HG02973 (cell line): Measurements from ENCODE around the gene GABRB3.

Experiments used
- ATAC-seq: cut with Tn5 transposase; IDR thresholded peaks from one replicate; pipeline ENCODE4 v1.9.1; 2021; ENCODE audit warnings: moderate library complexity; ENCODE audit not compliant: unreplicated experiment

Gene GABRB3

DNA sequence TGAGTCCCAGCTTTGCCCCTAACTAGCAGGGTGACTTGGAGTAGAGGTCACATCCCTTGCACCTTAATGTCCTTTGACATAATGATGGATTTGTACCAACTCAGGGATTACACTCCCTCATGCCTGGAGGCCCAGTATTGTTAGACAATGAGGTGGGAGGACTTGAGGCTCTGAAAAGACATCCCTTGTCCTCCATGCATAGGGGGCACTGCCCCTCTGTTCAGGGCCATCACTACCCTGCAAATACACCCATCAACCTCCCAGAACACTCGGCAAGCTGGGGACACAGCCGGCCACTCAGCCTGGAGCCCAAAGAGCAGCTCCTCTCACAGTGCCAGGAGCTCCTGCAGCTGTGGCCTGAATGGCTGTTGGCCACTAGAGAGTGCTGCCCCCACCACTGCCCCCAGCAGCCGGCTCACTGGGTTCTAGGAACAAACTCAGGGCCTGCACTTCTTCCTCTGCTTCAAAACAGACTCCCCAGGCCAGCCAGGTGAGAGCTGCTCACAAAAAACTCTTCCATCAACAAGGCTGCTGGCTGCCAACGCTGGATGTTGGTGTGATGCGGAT is 90.2 kb downstream of the GABRB3 start:
- no peak for ATAC-seq

DNA sequence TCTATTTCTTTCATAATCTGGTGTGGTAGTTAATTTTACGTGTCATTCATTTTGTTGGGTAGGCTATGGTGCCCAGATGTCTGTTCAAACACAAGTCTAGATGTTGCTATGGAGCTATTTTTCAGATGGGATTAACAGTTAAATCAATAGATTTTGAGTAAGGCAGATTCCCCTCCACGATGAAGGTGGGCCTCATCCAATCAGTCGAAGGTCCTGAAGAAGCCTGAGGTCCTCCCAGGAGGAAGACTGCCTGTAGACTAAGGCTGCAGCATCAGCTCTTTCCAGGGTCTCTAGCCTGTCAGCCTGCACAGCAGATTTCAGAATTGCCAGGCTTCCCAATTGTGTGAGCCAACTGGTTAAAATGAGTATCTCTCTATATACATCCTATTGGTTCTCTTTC is 92.9 kb downstream of the GABRB3 start:
- no peak for ATAC-seq

DNA sequence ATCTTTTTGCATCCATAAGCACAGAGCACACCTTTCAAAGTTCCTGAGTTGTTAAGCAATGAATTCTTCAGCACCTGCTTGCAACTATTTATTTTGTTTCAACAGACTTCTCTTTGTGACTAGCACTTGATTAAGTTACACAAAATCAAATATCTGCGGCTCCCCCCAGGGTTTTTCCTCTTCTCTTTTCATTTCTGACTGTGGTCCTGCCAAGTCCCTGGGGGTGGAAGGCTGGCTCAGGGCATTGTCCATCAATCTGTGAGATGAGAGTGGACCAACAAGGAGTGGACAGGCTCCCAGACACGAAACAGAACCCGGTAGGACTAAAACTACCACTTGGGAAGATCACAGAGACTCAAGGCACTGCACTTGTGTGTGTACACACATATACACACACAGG is 96.8 kb downstream of the GABRB3 start:
- ATAC-seq = no peak

DNA sequence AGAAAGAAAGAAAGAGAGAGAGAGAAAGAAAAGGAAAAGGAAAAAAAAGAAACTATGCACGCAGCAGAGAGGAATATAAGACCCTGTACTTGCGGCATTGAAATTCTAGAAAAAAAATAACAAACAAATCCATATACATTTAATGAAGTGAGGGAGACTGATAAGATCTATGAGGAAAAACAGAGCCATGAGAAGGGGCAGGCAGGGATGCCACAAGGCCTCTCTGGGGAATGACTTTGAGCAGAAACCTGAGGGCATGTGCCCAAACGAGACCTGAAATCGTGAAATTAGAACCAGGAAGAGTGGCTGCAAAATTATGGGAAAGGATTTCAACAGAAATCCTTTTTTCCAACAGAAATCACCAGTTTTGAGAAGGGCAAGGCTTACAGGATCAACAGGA is 98.4 kb downstream of the GABRB3 start:
- no peak for ATAC-seq

DNA sequence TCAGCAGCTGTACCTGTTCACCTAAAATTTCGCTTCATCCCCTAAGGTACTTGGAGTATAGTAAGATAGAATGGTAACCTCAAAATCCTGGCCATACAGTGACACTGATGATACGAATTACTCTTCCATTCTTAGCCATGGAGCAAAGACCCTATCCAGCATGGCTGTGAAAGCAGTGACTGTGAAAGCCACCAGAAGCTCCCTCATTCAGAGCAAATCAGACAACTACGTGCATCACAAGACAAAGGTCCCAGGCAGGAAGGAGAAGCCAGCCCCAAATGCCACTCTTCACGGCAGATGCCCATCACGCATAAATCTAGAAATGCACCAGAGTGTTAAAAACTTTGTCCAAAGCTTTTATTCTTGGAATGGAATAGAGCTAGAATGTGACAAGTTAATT is 99.4 kb downstream of the GABRB3 start:
- no peak for ATAC-seq

DNA sequence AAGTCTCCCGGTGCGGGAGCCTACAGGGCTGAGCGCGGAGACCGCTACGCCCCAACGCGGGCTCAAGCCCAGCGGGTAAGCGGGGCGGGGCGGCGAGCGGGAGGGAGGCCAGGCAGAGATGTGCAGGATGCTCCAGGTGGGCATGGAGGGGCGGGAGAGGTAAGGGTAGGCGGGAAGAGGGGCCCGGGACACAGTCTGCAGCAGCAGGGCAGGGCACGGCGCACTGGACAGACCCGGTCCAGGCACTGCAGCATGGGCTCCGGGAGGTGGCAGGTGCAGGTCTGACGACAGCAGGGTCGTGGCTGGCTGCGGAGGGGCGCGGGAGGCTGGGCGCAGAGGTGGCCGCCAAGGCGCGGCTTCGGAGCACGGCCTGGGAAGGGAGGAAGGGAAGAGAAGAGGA is 102.8 kb downstream of the GABRB3 start:
- no peak for ATAC-seq

DNA sequence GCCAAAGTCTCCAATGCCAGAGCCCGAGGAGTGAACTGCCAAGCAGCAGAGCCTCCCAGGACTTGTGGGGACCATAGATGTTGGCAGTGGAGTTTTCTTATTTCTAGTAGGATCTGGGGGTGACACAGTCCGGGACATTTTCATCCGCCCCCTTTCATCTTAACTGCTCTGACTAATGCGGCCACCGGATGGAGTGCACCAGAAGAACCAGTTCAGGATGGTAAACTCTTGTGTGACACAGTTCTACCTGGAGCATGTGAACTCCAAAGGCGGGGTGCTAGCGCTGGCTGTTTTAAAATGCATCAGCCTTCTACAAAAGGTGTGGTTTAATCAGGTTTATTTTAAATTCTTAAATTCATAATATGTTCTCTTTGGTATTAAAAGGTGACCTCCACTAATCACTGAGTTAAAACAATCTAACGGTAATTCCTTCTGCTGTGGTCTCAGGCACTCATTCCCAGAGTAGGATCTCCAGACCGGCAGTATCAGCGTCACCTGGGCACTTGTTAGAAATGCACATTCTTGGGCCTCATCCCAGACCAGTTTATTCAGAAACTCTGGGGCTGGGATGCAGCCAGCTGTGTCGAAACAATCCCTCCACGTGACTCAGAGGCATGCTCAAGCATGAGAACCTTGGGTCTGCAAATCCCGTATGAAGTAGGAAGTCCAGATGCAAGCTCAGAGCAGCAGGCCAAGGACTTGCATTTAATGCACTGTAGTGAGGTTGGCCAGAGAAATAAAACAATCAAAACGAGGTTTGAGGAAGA is 105.5 kb downstream of the GABRB3 start:
- no peak for ATAC-seq

DNA sequence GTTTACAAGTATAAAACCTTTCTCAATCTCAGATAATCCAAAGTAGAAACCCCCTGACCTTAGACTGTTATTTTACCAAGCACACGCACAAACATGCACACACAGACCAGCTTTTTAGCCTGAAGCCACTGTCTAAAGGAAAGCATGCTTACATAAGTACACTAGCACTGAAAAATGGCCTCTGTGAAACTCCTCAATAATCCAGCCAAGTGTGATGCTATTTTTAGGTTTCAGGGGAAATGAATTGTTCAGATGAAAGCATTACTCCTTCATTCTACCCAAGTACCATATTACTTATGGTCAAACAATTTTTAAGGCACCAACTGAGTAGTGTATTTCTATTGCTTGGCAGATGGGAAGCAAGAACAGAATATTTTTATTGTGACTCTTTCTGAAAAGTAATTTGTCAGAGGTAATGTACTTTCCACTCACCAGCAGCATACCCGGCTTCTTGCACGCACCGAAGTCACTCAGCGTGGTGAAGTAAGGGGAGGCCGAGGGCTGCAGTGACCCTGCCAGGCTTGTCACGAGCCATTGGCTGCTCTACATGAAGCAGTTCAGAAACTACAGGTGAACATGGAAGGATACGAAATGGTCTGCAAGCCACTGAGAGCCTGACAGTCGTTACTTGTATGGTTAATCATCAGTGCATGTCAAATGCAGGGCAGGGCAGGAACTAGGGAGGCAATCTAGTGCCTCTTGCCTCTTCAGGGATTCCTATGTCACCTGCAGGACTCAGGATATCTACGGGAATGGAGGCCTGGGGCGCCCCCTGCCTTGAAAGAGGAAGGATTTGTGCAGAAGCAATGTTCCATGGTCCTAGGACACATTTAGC is 106.7 kb downstream of the GABRB3 start:
- ATAC-seq = no peak

DNA sequence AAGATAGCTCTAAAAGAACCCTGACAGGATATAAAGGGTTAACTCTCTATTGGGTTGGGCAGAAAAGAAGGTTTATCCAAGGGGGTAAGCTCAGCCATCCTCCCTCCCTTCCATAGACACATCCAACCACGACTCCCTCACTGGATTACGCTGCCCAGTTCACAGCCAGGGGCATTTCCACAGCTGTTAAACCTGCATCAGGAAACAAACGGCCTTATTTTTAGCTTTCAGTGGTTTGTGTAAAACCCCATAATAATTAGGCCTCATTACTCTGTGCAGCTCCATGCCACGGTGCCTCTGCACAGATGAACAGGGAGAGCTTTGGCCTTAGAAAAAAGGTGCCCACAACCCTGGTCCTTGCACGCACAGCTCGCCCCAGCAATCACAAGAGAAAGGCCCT is 110.6 kb downstream of the GABRB3 start:
- no peak for ATAC-seq

DNA sequence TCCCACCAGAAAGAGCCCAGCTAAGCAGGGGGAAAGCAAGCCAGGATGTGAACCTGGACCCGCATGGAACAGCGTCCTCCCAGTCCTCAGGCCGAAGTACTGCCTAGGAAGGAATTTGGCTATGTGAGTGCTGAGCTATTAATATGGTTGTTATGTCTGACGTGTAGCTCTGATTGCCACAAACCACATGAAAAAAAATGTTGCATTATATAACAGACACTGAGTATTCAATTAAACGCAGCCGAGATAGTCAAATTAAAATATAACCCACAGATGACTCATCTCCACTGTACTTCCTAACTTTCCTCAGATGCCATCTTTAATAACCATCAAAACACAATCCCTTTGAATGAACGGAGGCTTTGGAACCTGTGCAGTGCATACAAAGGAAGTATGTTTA is 111.1 kb downstream of the GABRB3 start:
- no peak for ATAC-seq

DNA sequence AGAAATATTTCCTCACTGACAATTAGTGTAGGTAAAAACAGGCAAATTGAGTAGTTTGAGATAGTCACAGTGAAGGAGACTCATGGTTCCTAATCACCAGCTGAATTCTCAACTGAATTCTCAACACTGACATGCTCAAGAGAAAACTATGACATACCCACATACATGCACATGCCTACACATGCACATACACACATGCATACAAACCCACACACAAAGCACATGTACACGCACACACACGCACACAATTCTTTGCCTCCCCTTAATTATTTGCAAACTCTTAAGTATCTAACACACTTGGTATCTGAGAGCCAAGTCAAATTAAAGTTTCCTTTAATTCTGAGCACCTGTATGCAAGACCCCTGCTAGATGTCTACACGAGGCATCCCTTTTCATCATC is 111.8 kb downstream of the GABRB3 start:
- no peak for ATAC-seq

DNA sequence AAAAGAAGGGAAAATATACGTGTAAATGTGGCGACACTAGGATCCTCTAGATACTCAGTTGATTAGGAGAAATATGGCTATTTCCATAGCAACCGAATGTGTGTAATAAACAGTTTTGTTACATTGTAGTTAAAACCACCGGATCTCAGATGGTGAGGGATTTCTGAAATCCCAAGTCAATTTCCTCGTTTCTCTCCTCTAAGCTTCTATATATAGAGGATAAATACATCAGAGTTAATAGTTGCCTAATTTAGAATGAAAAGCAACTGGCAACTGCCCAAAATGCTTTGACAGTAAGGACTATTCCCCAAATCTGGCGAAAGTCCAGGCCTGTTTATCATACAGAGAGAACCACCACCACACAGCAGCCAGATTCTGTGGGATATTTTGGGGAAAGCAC is 112.6 kb downstream of the GABRB3 start:
- ATAC-seq = no peak

DNA sequence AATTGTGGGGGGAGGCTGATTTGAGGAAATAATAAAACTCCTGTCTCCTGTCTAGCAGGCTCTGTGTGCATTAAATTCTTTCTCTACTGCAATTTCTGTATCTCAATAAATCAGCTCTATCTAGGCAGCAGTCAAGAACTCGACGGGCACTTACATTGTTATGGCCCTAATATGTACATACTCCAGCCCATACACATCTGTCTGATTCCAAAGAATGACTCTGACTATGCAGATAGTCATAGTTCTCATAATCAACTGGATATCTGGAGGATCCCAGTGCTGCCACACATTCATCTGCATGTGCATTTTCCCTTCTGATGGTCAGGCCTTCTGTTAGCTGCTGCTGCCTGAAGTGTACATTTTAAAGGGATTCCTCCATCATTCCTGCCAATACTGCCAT is 114.6 kb downstream of the GABRB3 start:
- ATAC-seq = no peak

DNA sequence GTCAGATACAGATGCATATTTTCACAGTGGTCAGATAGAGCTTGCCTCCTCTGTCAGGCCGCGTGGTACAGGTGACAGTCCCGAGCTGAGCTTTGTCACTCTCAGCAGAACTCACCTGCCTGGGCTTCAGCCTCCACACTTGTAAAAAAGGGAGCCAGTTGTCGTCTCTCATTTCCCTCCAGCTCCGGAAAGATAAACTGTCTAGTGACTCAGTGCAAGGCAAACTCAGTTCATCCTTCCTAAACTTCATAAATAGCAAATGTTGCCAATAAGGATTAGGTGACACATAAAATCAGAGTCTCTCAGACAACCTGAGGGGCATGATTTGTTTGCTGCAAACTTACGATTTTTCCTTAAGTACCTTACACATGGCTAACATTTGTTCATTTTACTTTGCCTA is 116.8 kb downstream of the GABRB3 start:
- ATAC-seq = no peak

DNA sequence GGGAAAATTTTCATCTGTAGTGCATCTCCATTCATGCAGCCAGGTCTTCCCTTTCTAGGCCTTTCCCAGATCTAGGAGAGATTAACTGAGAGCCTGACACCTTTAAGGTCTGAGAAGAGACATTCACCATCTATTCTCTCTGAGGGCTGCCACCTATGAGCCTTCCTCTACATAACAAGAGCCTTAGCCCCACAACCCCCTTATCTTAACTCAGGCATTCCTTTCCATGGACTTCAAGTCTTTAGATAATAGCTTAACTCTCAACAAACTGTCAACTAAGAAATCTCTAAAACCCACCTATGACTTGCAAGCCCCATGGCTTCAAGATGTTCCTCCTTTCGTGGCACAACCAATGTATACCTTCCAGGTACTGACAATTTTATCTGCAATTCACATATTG is 121.0 kb downstream of the GABRB3 start:
- ATAC-seq = no peak

DNA sequence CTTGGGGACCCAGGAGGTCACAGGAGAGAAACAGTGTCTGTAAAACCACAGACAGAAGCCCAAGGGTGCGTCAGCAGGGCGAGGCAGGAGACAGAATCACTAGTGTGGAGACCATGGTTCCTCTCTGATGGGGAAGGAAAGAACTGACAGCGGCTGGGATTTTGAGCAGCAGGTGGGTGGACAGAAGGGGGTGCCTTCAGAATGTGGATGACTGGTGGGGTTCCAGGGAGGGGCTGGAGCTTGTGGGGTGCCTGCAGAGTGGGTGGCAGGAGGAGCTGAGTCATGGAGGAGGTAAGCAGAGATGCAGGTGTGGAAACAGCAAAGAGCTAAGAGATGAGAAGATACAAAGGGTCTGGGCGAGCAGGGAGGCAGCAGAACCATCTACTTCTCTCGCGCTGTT is 124.2 kb downstream of the GABRB3 start:
- no peak for ATAC-seq

DNA sequence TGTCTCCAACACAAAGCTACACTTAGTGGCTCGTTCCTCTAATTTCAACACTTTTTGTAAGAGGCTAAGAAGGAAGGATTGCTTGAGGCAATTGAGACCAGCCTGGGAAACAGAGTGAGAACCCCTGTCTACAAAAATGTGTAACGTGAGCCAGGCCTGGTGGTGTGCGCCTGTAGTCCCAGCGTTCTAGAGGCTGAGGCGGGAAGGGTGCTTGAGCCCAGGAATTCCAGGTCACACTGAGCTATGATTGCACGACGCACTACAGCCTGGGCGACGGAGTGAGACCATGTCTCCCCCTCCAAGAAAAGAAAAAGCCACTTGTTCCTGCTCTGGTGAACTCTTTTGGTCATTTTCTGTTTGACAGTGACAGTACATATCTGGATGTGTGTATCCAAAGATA is 127.9 kb downstream of the GABRB3 start:
- no peak for ATAC-seq

DNA sequence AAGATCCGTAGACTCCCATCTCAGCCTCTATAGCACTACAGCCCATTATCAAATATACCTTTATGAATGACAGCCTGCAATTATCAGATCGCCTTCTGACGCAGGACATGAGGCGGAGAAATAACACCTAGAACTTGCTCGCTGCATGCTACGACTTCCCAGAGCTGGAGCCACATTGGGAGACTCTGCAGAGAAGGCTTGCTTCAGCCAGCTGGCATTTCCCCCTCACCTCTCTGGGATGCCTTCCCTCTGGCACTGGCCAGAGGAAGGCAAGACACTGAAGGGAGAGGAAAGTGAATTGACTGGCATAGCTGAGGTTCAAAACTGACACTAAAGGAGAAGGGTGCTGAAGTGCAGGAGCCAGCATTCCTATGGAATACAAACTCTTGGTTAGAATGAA is 131.7 kb downstream of the GABRB3 start:
- no peak for ATAC-seq

DNA sequence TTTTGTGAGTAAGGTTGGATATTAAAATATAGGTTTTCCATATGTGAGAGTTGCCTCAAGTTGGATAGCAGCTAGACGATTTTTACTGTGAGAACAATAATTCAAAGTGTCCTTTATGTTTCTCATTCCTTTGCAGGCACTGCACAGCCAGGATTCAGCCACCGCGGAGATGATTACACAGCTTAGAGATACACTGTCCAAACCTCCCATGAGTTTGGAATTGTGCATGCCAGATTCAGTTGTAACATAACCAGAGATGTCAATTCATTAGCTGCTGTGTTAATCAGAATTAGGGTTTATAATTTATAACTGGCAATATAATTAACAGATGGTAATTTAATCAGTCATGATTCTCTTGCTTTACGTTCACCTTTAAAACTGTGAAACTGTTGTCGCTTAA is 132.3 kb downstream of the GABRB3 start:
- no peak for ATAC-seq

DNA sequence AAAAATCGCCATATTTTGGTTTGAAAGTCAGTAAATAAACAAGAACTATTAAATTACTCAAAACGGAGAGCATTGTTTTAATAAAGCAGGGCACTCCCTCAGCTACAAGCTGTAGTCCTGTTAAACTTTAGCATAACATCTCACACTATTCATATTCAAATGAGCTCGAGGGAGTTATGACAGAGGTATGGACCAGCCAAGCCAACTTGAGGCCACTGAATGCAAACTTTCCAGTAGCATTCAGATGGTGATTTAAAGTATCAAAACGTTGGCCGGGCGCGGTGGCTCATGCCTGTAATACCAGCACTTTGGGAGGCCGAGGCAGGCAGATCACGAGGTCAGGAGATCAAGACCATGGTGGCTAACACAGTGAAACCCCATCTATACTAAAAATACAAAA is 132.9 kb downstream of the GABRB3 start:
- no peak for ATAC-seq

DNA sequence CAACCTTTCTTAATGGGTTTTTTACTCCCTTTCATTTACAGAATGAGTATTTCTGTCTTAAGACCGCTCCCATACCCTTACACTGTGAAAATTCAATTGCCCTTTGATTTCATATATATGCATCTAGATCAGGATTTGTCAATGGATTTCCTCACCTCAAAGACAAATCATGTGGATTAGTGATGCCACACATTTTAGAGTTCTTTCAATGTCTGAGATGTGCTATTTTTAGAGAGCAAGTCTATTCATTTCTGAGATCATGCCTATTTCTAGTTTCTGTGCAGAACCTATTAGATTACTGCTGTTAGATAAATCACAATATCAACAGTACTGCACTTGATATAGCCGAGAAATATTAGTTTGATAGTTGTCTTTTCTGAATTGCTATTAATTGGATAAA is 137.3 kb downstream of the GABRB3 start:
- no peak for ATAC-seq

DNA sequence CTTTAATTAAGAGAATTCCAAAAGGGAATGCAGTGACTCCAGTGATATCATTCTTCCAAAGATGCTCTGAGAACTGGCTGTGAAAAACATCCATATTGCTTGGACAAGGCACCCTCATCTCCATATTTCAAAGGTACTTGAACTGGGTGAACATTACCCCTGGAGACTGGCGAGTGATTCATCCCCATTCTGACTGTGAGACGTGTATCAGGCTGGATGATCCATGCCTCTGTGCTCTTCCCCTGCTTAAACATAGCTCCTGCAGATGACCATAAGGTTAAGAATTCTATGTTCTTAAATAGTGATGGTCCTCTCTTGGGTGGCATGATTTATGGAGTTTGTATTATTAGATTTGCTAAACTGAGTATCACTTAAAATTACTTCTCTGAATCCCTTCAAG is 137.8 kb downstream of the GABRB3 start:
- no peak for ATAC-seq
